IMR-90 (cell line): ENCODE data around the gene TXNL4B. TPM values are rescaled to one million over a fixed set of nuclear protein-coding genes. Genes with fewer than 3 reads are reported as not detected.

Experiments used
- ATAC-seq: fragments of 200-7000 bp; cut with Tn5 transposase; 2 replicates; pipeline ENCODE4 v1.9.1; 2020; ENCODE audit warnings: low read depth, mild to moderate bottlenecking, moderate library complexity
- BruUV-seq: library from RNA; stranded (reverse); fragments of 400-500 nt; replicated peaks from 2 replicates; lab custom pipeline; 2021; lab: Mats Ljungman, UMichigan
- CTCF ChIA-PET: fragments of 300-600 bp; formaldehyde crosslinking; extraction: SDS; loops from one replicate; lab custom pipeline; 2021; ENCODE audit warnings: antibody characterized with exemption; lab: Yijun Ruan, JAX
- POLR2A ChIA-PET: fragments of 300-600 bp; sonication (Branson Sonifier 250); formaldehyde crosslinking; loops from one replicate; lab custom pipeline; 2022; ENCODE audit warnings: antibody characterized with exemption; ENCODE audit not compliant: unreplicated experiment; lab: Charles Lee
- DNase-seq: peaks from one replicate; pipeline ENCODE4 v3.0.0; 2013
- H2AFZ ChIP-seq: replicated peaks from 2 replicates; pipeline ENCODE3; 2013; ENCODE audit warnings: low read length, mild to moderate bottlenecking; ENCODE audit not compliant: poor library complexity
- H2AK5ac ChIP-seq: 2 replicates; pipeline ENCODE4 v1.6.1; 2013; ENCODE audit warnings: low read depth, low read length, inconsistent platforms
- H2AK9ac ChIP-seq: replicated peaks from 2 replicates; pipeline ENCODE3; 2013; ENCODE audit warnings: mild to moderate bottlenecking, low read depth, low read length, moderate library complexity; ENCODE audit not compliant: poor library complexity
- H2BK120ac ChIP-seq: 2 replicates; pipeline ENCODE4 v1.6.1; 2013; ENCODE audit warnings: low read depth, low read length, inconsistent platforms
- H2BK15ac ChIP-seq: 3 replicates; pipeline ENCODE4 v1.6.1; 2013; ENCODE audit warnings: low read depth, low read length, inconsistent platforms
- H2BK20ac ChIP-seq: 2 replicates; pipeline ENCODE4 v1.6.1; 2013; ENCODE audit warnings: low read depth, mild to moderate bottlenecking, inconsistent platforms, low read length, moderate library complexity
- H2BK5ac ChIP-seq: 2 replicates; pipeline ENCODE4 v1.6.1; 2013; ENCODE audit warnings: mild to moderate bottlenecking, low read depth, low read length, inconsistent platforms; ENCODE audit not compliant: poor library complexity, severe bottlenecking
- H3K14ac ChIP-seq: replicated peaks from 2 replicates; pipeline ENCODE4 v1.6.1; 2013; ENCODE audit warnings: low read depth, low read length, inconsistent platforms
- H3K18ac ChIP-seq: 2 replicates; pipeline ENCODE4 v1.6.1; 2013; ENCODE audit warnings: low read depth, low read length, control low read depth
- H3K23ac ChIP-seq: 2 replicates; pipeline ENCODE4 v1.6.1; 2013; ENCODE audit warnings: low read depth, low read length, inconsistent platforms
- H3K27ac ChIP-seq: 2 replicates; pipeline ENCODE4 v1.5.1; 2013; ENCODE audit warnings: mild to moderate bottlenecking, control low read depth, low read length; ENCODE audit not compliant: insufficient read depth
- H3K27me3 ChIP-seq: 2 replicates; pipeline ENCODE4 v1.6.1; 2013; ENCODE audit warnings: low read length; ENCODE audit not compliant: control insufficient read depth, insufficient read depth
- H3K36me3 ChIP-seq: 2 replicates; pipeline ENCODE4 v1.6.1; 2013; ENCODE audit warnings: low read length, mixed read lengths; ENCODE audit not compliant: control insufficient read depth, insufficient read depth
- H3K4ac ChIP-seq: 2 replicates; pipeline ENCODE4 v1.6.1; 2013; ENCODE audit warnings: low read depth, low read length, inconsistent platforms
- H3K4me1 ChIP-seq: 2 replicates; pipeline ENCODE4 v1.6.1; 2013; ENCODE audit warnings: low read length, mixed read lengths; ENCODE audit not compliant: control insufficient read depth, insufficient read depth
- H3K4me2 ChIP-seq: 2 replicates; pipeline ENCODE4 v1.6.1; 2013; ENCODE audit warnings: low read depth, mild to moderate bottlenecking, control low read depth, low read length, moderate library complexity
- H3K4me3 ChIP-seq: 2 replicates; pipeline ENCODE4 v1.5.1; 2013; ENCODE audit warnings: low read depth, mild to moderate bottlenecking, control low read depth, low read length, moderate library complexity; ENCODE audit not compliant: insufficient read depth
- H3K56ac ChIP-seq: 2 replicates; pipeline ENCODE4 v1.6.1; 2013; ENCODE audit warnings: low read length, inconsistent platforms; ENCODE audit not compliant: insufficient read depth; ENCODE audit errors: extremely low read depth
- H3K79me1 ChIP-seq, 2 experiments: 2 replicates each; pipeline ENCODE4 v1.6.1; 2013; ENCODE audit warnings: low read length in 2 of 2, inconsistent platforms in 1 of 2, low read depth in 1 of 2
- H3K9ac ChIP-seq: 2 replicates; pipeline ENCODE4 v1.6.1; 2013; ENCODE audit warnings: low read depth, low read length, control low read depth
- H3K9me1 ChIP-seq: 2 replicates; pipeline ENCODE4 v1.6.1; 2013; ENCODE audit warnings: low read length, inconsistent platforms; ENCODE audit not compliant: insufficient read depth
- H3K9me3 ChIP-seq: 2 replicates; pipeline ENCODE4 v1.6.1; 2013; ENCODE audit warnings: low read length; ENCODE audit not compliant: control insufficient read depth, insufficient read depth
- H4K20me1 ChIP-seq: 2 replicates; pipeline ENCODE4 v1.6.1; 2013; ENCODE audit warnings: low read length, inconsistent platforms; ENCODE audit not compliant: insufficient read depth
- H4K5ac ChIP-seq: 2 replicates; pipeline ENCODE4 v1.6.1; 2013; ENCODE audit warnings: mild to moderate bottlenecking, low read depth, low read length, control low read depth
- H4K8ac ChIP-seq, 2 experiments: 2 replicates each; pipeline ENCODE4 v1.6.1; 2013; ENCODE audit warnings: low read depth in 2 of 2, low read length in 2 of 2, control low read depth in 1 of 2, inconsistent platforms in 1 of 2
- H4K91ac ChIP-seq: 2 replicates; pipeline ENCODE4 v1.6.1; 2013; ENCODE audit warnings: low read depth, low read length, inconsistent platforms; ENCODE audit not compliant: insufficient read depth
- MAZ ChIP-seq: IDR thresholded peaks from 2 replicates; pipeline ENCODE4 v1.6.1; 2012; ENCODE audit warnings: low read depth, mild to moderate bottlenecking, low read length, improper control_type of control experiment, moderate library complexity, borderline replicate concordance
- MXI1 ChIP-seq: IDR thresholded peaks from 2 replicates; pipeline ENCODE4 v1.6.1; 2012; ENCODE audit warnings: low read depth, mild to moderate bottlenecking, low read length, moderate library complexity, borderline replicate concordance
- SMC3 ChIP-seq: fragments of 150-350 bp; IDR thresholded peaks from 2 replicates; pipeline ENCODE4 v1.6.1; 2016; ENCODE audit warnings: low read depth, mild to moderate bottlenecking, antibody characterized with exemption, low read length, moderate library complexity
- WGBS, 2 experiments: methylation state at CpG; one replicate each; pipeline versions ENCODE4 v1.1.5 to v1.1.7; 2013; ENCODE audit warnings: missing lambda C conversion rate in 2 of 2; ENCODE audit not compliant: insufficient read length in 1 of 2; ENCODE audit errors: extremely low coverage in 2 of 2; 5-methylcytosine and 5-hydroxymethylcytosine counted together
- dilution Hi-C: fragments of 300-500 bp; cut with HindIII; formaldehyde crosslinking; loops from one replicate; pipeline ENCODE4 v1.14.3; 2018; ENCODE audit warnings: low sequenced_read_pairs; ENCODE audit not compliant: unreplicated experiment
- in situ Hi-C: fragments of 300-500 bp; cut with MboI; formaldehyde crosslinking; loops from 3 replicates; pipeline ENCODE4 v1.14.3; 2019; ENCODE audit warnings: low sequenced_read_pairs, inconsistent platforms, mixed read lengths
- intact Hi-C: fragments of 100-400 bp; cut with micrococcal nuclease; formaldehyde crosslinking; loops from 2 replicates; pipeline ENCODE4 v1.10.0; 2022
- polyA plus RNA-seq, 3 experiments: library from polyadenylated mRNA; depleted of rRNA; stranded (reverse); fragments of >200 nt; gene quantifications; 2 replicates each; pipeline ENCODE4 v1.2.3, GENCODE V29; 2012; ENCODE audit warnings: low replicate concordance in 1 of 3
- total RNA-seq: library from RNA; depleted of rRNA; stranded (reverse); fragments of >200 nt; gene quantifications from 2 replicates; pipeline ENCODE4 v1.2.3, GENCODE V29; 2012
- TF ChIP-seq, protein P1 (sequence below): fragments of 150-350 bp; IDR thresholded peaks from 2 replicates; pipeline ENCODE4 v1.6.1; 2017; ENCODE audit warnings: mild to moderate bottlenecking, antibody characterized with exemption, low read length, low read depth
- TF ChIP-seq, protein P2 (sequence below): conservative IDR thresholded peaks from 2 replicates; pipeline ENCODE4 v1.5.1; 2012; ENCODE audit warnings: mild to moderate bottlenecking, low read depth, low read length, improper control_type of control experiment
- TF ChIP-seq, protein P3 (sequence below): fragments of 150-350 bp; IDR thresholded peaks from 2 replicates; pipeline ENCODE4 v1.6.1; 2016; ENCODE audit warnings: low read depth, mild to moderate bottlenecking, low read length, moderate library complexity, borderline replicate concordance

The TXNL4B gene
- total and polyA plus RNA-seq, 2 of the 4 experiments (the other 2 are of a cell fraction) = 5.4 to 8.6 TPM

DNA sequence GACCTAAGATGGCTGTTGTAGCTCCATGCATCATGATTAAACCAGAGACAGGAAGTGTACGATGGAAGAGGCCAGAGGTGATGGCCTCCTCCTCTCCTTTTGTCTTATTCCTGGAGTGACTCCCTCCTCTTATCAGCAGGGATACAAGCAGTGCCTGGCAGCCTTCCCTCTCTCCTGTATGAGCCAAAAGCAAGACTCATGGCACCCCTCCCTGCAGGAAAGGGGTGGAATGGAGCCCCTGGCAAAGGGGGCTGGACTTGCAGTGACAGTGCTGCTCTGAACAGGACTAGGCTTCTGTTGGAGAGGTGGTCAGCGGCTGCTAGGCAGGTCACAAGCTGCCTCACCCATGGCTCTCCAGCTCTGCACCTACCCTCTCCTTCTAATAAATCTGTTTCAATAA, 8.4 kb downstream of the TXNL4B start:
- Histone ChIP-seq H3K9me3 (peaks cover 6% of the 10 kb centered on the region; the same call in 1 of the 2 replicates), H4K20me1 (no peaks in the 10 kb centered on the region), H2BK120ac (no peak overlapping the region), H2BK20ac (no peak overlapping the region), H3K9ac (no peak overlapping the region), H2BK15ac (no peak overlapping the region), H3K56ac (no peak overlapping the region), H3K14ac (no peak overlapping the region), H3K9me1 (no peaks in the 10 kb centered on the region), H3K27me3 (no peaks in the 10 kb centered on the region), H3K27ac (no peak overlapping the region), H2AK5ac (no peak overlapping the region), H3K4ac (no peak overlapping the region), H2AFZ (no peak overlapping the region), H4K5ac (no peak overlapping the region), H3K4me1 (no peaks in the 10 kb centered on the region), H3K36me3 (peaks cover 32% of the 10 kb centered on the region), H2AK9ac (no peak overlapping the region), H3K18ac (no peak overlapping the region), H4K91ac (no peak overlapping the region), H3K4me3 (no peak overlapping the region), H4K8ac (no peak overlapping the region), H3K4me2 (no peak overlapping the region), H3K79me1 (peaks cover 0 to 3% of the 10 kb centered on the region in 2 experiments; a peak in 2 of 4 replicates), H2BK5ac (no peak overlapping the region), H3K23ac (no peak overlapping the region)
- TF ChIP-seq, protein P1, sequence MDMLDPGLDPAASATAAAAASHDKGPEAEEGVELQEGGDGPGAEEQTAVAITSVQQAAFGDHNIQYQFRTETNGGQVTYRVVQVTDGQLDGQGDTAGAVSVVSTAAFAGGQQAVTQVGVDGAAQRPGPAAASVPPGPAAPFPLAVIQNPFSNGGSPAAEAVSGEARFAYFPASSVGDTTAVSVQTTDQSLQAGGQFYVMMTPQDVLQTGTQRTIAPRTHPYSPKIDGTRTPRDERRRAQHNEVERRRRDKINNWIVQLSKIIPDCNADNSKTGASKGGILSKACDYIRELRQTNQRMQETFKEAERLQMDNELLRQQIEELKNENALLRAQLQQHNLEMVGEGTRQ = no peak
- no peak for TF ChIP-seq MXI1
- TF ChIP-seq, protein P2, sequence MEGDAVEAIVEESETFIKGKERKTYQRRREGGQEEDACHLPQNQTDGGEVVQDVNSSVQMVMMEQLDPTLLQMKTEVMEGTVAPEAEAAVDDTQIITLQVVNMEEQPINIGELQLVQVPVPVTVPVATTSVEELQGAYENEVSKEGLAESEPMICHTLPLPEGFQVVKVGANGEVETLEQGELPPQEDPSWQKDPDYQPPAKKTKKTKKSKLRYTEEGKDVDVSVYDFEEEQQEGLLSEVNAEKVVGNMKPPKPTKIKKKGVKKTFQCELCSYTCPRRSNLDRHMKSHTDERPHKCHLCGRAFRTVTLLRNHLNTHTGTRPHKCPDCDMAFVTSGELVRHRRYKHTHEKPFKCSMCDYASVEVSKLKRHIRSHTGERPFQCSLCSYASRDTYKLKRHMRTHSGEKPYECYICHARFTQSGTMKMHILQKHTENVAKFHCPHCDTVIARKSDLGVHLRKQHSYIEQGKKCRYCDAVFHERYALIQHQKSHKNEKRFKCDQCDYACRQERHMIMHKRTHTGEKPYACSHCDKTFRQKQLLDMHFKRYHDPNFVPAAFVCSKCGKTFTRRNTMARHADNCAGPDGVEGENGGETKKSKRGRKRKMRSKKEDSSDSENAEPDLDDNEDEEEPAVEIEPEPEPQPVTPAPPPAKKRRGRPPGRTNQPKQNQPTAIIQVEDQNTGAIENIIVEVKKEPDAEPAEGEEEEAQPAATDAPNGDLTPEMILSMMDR = no peak
- TF ChIP-seq, protein P3, sequence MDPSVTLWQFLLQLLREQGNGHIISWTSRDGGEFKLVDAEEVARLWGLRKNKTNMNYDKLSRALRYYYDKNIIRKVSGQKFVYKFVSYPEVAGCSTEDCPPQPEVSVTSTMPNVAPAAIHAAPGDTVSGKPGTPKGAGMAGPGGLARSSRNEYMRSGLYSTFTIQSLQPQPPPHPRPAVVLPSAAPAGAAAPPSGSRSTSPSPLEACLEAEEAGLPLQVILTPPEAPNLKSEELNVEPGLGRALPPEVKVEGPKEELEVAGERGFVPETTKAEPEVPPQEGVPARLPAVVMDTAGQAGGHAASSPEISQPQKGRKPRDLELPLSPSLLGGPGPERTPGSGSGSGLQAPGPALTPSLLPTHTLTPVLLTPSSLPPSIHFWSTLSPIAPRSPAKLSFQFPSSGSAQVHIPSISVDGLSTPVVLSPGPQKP = no peak
- no peak for TF ChIP-seq MAZ
- TF ChIP-seq SMC3 = no peak
- CTCF ChIA-PET = no interaction called here
- POLR2A ChIA-PET = no interaction called here
- in situ Hi-C loops (no loop called here), intact Hi-C loops (no loop called here), dilution Hi-C loops (no loop called here)
- WGBS, 2 experiments = no CpG with 5 or more reads among the region's 2 CpGs
- no TSS peak for BruUV-seq
- ATAC-seq = no peak
- no peak for DNase-seq
